ENCODE measurements around the gene EEPD1.
A peak's percentile ranks its signal among the peaks of the same experiment; 100 is the strongest.

EEPD1 gene

GRCh38 chr7:36281945-36282717 is 129.1 kb downstream of the EEPD1 start:
- Histone ChIP-seq H3K4me1 (ENCODE audit: control insufficient read depth in 5 of 5, insufficient read depth in 5 of 5, low read length in 5 of 5) (peaks cover 22 to 96% (median 86%) of the 10 kb centered on the region in 5 donors), H3K4me3 (ENCODE audit: low read depth in 1 of 5, low read length in 5 of 5) (no peak overlapping the region), H3K9me3 (ENCODE audit: control insufficient read depth in 5 of 5, low read length in 5 of 5) (no peaks in the 10 kb centered on the region), H3K27me3 (ENCODE audit: control insufficient read depth in 5 of 5, insufficient read depth in 4 of 5, low read length in 5 of 5) (no peaks in the 10 kb centered on the region), H3K9ac (ENCODE audit: low read length in 5 of 5) (no peak overlapping the region), H3K27ac (ENCODE audit: low read depth, low read length) (peak overlapping the region; percentile 71), H3K36me3 (ENCODE audit: control insufficient read depth in 5 of 5, insufficient read depth in 5 of 5, low read length in 5 of 5) (peaks cover 0 to 20% (median 12%) of the 10 kb centered on the region in 5 donors)

GRCh38 chr7:36283181-36283580 is 130.1 kb downstream of the EEPD1 start:
- H3K9me3 ChIP-seq (ENCODE audit: control insufficient read depth in 5 of 5, low read length in 5 of 5), result no peaks in the 10 kb centered on the region
- peaks cover 22 to 96% (median 91%) of the 10 kb centered on the region in 5 donors for H3K4me1 ChIP-seq (ENCODE audit: control insufficient read depth in 5 of 5, insufficient read depth in 5 of 5, low read length in 5 of 5)
- H3K4me3 ChIP-seq (ENCODE audit: low read depth in 1 of 5, low read length in 5 of 5), result no peak overlapping the region
- H3K27ac ChIP-seq (ENCODE audit: low read depth, low read length), result peak overlapping the region; percentile 79
- H3K36me3 ChIP-seq (ENCODE audit: control insufficient read depth in 5 of 5, insufficient read depth in 5 of 5, low read length in 5 of 5), result peaks cover 0 to 31% (median 22%) of the 10 kb centered on the region in 5 donors
- H3K9ac ChIP-seq (ENCODE audit: low read length in 5 of 5), result no peak overlapping the region
- H3K27me3 ChIP-seq (ENCODE audit: control insufficient read depth in 5 of 5, insufficient read depth in 4 of 5, low read length in 5 of 5), result no peaks in the 10 kb centered on the region

GRCh38 chr7:36283711-36284130 is 130.7 kb downstream of the EEPD1 start:
- Histone ChIP-seq H3K27me3 (ENCODE audit: control insufficient read depth in 5 of 5, insufficient read depth in 4 of 5, low read length in 5 of 5) (no peaks in the 10 kb centered on the region), H3K9ac (ENCODE audit: low read length in 5 of 5) (peak overlapping the region in 1 of 5 donors; percentile 30), H3K4me3 (ENCODE audit: low read depth in 1 of 5, low read length in 5 of 5) (no peak overlapping the region), H3K9me3 (ENCODE audit: control insufficient read depth in 5 of 5, low read length in 5 of 5) (no peaks in the 10 kb centered on the region), H3K4me1 (ENCODE audit: control insufficient read depth in 5 of 5, insufficient read depth in 5 of 5, low read length in 5 of 5) (peaks cover 20 to 93% (median 87%) of the 10 kb centered on the region in 5 donors), H3K27ac (ENCODE audit: low read depth, low read length) (peak overlapping the region; percentile 79), H3K36me3 (ENCODE audit: control insufficient read depth in 5 of 5, insufficient read depth in 5 of 5, low read length in 5 of 5) (peaks cover under 1 to 36% (median 28%) of the 10 kb centered on the region in 5 donors)

GRCh38 chr7:36284456-36285090 is 131.5 kb downstream of the EEPD1 start:
- Histone ChIP-seq H3K9ac (ENCODE audit: low read length in 5 of 5) (peak overlapping the region in 3 of 5 donors; percentile 16 to 30 (median 21)), H3K27me3 (ENCODE audit: control insufficient read depth in 5 of 5, insufficient read depth in 4 of 5, low read length in 5 of 5) (no peaks in the 10 kb centered on the region), H3K36me3 (ENCODE audit: control insufficient read depth in 5 of 5, insufficient read depth in 5 of 5, low read length in 5 of 5) (peaks cover 4 to 42% (median 32%) of the 10 kb centered on the region in 5 donors), H3K27ac (ENCODE audit: low read depth, low read length) (peak overlapping the region; percentile 79), H3K9me3 (ENCODE audit: control insufficient read depth in 5 of 5, low read length in 5 of 5) (no peaks in the 10 kb centered on the region), H3K4me3 (ENCODE audit: low read depth in 1 of 5, low read length in 5 of 5) (no peak overlapping the region), H3K4me1 (ENCODE audit: control insufficient read depth in 5 of 5, insufficient read depth in 5 of 5, low read length in 5 of 5) (peaks cover 20 to 85% (median 80%) of the 10 kb centered on the region in 5 donors)

GRCh38 chr7:36285276-36285675 is 132.2 kb downstream of the EEPD1 start:
- Histone ChIP-seq H3K27me3 (ENCODE audit: control insufficient read depth in 5 of 5, insufficient read depth in 4 of 5, low read length in 5 of 5) (no peaks in the 10 kb centered on the region), H3K27ac (ENCODE audit: low read depth, low read length) (peak overlapping the region; percentile 79), H3K9ac (ENCODE audit: low read length in 5 of 5) (peak overlapping the region in 3 of 5 donors; percentile 4 to 21 (median 16)), H3K4me3 (ENCODE audit: low read depth in 1 of 5, low read length in 5 of 5) (no peak overlapping the region), H3K4me1 (ENCODE audit: control insufficient read depth in 5 of 5, insufficient read depth in 5 of 5, low read length in 5 of 5) (peaks cover 17 to 83% (median 79%) of the 10 kb centered on the region in 5 donors), H3K36me3 (ENCODE audit: control insufficient read depth in 5 of 5, insufficient read depth in 5 of 5, low read length in 5 of 5) (peaks cover 4 to 48% (median 39%) of the 10 kb centered on the region in 5 donors), H3K9me3 (ENCODE audit: control insufficient read depth in 5 of 5, low read length in 5 of 5) (no peaks in the 10 kb centered on the region)

- Histone ChIP-seq H3K36me3 (ENCODE audit: control insufficient read depth in 5 of 5, insufficient read depth in 5 of 5, low read length in 5 of 5) (peaks cover 4 to 57% (median 48%) of the 10 kb centered on the region in 5 donors), H3K27me3 (ENCODE audit: control insufficient read depth in 5 of 5, insufficient read depth in 4 of 5, low read length in 5 of 5) (no peaks in the 10 kb centered on the region), H3K9me3 (ENCODE audit: control insufficient read depth in 5 of 5, low read length in 5 of 5) (no peaks in the 10 kb centered on the region), H3K4me3 (ENCODE audit: low read depth in 1 of 5, low read length in 5 of 5) (no peak overlapping the region), H3K9ac (ENCODE audit: low read length in 5 of 5) (peak overlapping the region in 2 of 5 donors; percentile 26 to 39), H3K4me1 (ENCODE audit: control insufficient read depth in 5 of 5, insufficient read depth in 5 of 5, low read length in 5 of 5) (peaks cover 15 to 83% (median 74%) of the 10 kb centered on the region in 5 donors), H3K27ac (ENCODE audit: low read depth, low read length) (peak overlapping the region; percentile 79)
Measured at GRCh38 chr7:36286226-36286625, 133.2 kb downstream of the EEPD1 start.

GRCh38 chr7:36286688-36287087 is 133.6 kb downstream of the EEPD1 start:
- Histone ChIP-seq H3K36me3 (ENCODE audit: control insufficient read depth in 5 of 5, insufficient read depth in 5 of 5, low read length in 5 of 5) (peaks cover 4 to 59% (median 50%) of the 10 kb centered on the region in 5 donors), H3K4me3 (ENCODE audit: low read depth in 1 of 5, low read length in 5 of 5) (no peak overlapping the region), H3K4me1 (ENCODE audit: control insufficient read depth in 5 of 5, insufficient read depth in 5 of 5, low read length in 5 of 5) (peaks cover 19 to 83% (median 74%) of the 10 kb centered on the region in 5 donors), H3K27ac (ENCODE audit: low read depth, low read length) (peak overlapping the region; percentile 79), H3K9ac (ENCODE audit: low read length in 5 of 5) (peak overlapping the region in 1 of 5 donors; percentile 39), H3K9me3 (ENCODE audit: control insufficient read depth in 5 of 5, low read length in 5 of 5) (no peaks in the 10 kb centered on the region), H3K27me3 (ENCODE audit: control insufficient read depth in 5 of 5, insufficient read depth in 4 of 5, low read length in 5 of 5) (no peaks in the 10 kb centered on the region)

- H3K27me3 ChIP-seq (ENCODE audit: control insufficient read depth in 5 of 5, insufficient read depth in 4 of 5, low read length in 5 of 5), result no peaks in the 10 kb centered on the region
- peaks cover 4 to 59% (median 46%) of the 10 kb centered on the region in 5 donors for H3K36me3 ChIP-seq (ENCODE audit: control insufficient read depth in 5 of 5, insufficient read depth in 5 of 5, low read length in 5 of 5)
- H3K4me3 ChIP-seq (ENCODE audit: low read depth in 1 of 5, low read length in 5 of 5), result peak overlapping the region in 1 of 5 donors; percentile 2
- no peaks in the 10 kb centered on the region for H3K9me3 ChIP-seq (ENCODE audit: control insufficient read depth in 5 of 5, low read length in 5 of 5)
- H3K27ac ChIP-seq (ENCODE audit: low read depth, low read length), result peak overlapping the region; percentile 79
- peaks cover 19 to 81% (median 74%) of the 10 kb centered on the region in 5 donors for H3K4me1 ChIP-seq (ENCODE audit: control insufficient read depth in 5 of 5, insufficient read depth in 5 of 5, low read length in 5 of 5)
- peak overlapping the region in 1 of 5 donors; percentile 10 for H3K9ac ChIP-seq (ENCODE audit: low read length in 5 of 5)
Measured at GRCh38 chr7:36287371-36288241, 134.6 kb downstream of the EEPD1 start.

- H3K27me3 ChIP-seq (ENCODE audit: control insufficient read depth in 5 of 5, insufficient read depth in 4 of 5, low read length in 5 of 5), result no peaks in the 10 kb centered on the region
- no peak overlapping the region for H3K4me3 ChIP-seq (ENCODE audit: low read depth in 1 of 5, low read length in 5 of 5)
- peaks cover 4 to 56% (median 46%) of the 10 kb centered on the region in 5 donors for H3K36me3 ChIP-seq (ENCODE audit: control insufficient read depth in 5 of 5, insufficient read depth in 5 of 5, low read length in 5 of 5)
- no peak overlapping the region for H3K9ac ChIP-seq (ENCODE audit: low read length in 5 of 5)
- H3K4me1 ChIP-seq (ENCODE audit: control insufficient read depth in 5 of 5, insufficient read depth in 5 of 5, low read length in 5 of 5), result peaks cover 19 to 77% (median 68%) of the 10 kb centered on the region in 5 donors
- H3K9me3 ChIP-seq (ENCODE audit: control insufficient read depth in 5 of 5, low read length in 5 of 5), result no peaks in the 10 kb centered on the region
- H3K27ac ChIP-seq (ENCODE audit: low read depth, low read length), result peak overlapping the region; percentile 79
Measured at GRCh38 chr7:36288501-36288900, 135.4 kb downstream of the EEPD1 start.
